ENCODE data around the gene MTPN. TPM values are rescaled to one million over a fixed set of nuclear protein-coding genes. Genes with fewer than 3 reads are reported as not detected.

Gene MTPN
- total RNA-seq, 4 donors from 2014 or later: 39.4 to 74.3 (median 62.9) TPM

GRCh38 chr7:135976312-135977006 is 700 bp downstream of the MTPN start:
- no peaks in the 10 kb centered on the region for H3K9me3 ChIP-seq
- peak overlapping the region; percentile 66 to 86 (median 82) for H3K4me3 ChIP-seq
- DNase-seq: peak in 2 of 3 donors; percentile 61 to 66
- H3K27ac ChIP-seq: peak overlapping the region; percentile 82 to 90 (median 86)
- no peaks in the 10 kb centered on the region for H3K27me3 ChIP-seq
- TF ChIP-seq POLR2A (IDR thresholded peaks at IDR 0.05): no peak
- no peak for TF ChIP-seq CTCF (IDR thresholded peaks at IDR 0.05)
- peaks cover 0 to 27% (median 6%) of the 10 kb centered on the region in 4 donors for H3K4me1 ChIP-seq
- no peaks in the 10 kb centered on the region for H3K36me3 ChIP-seq

GRCh38 chr7:135975166-135975565 is 2.0 kb downstream of the MTPN start:
- no peaks in the 10 kb centered on the region for H3K9me3 ChIP-seq
- H3K4me1 ChIP-seq: peaks cover 0 to 27% (median 6%) of the 10 kb centered on the region in 4 donors
- DNase-seq: no peak
- H3K4me3 ChIP-seq: peak overlapping the region in 1 of 4 donors; percentile 84
- H3K36me3 ChIP-seq: no peaks in the 10 kb centered on the region
- H3K27me3 ChIP-seq: no peaks in the 10 kb centered on the region
- TF ChIP-seq CTCF (IDR thresholded peaks at IDR 0.05): no peak
- TF ChIP-seq POLR2A (IDR thresholded peaks at IDR 0.05): no peak
- peak overlapping the region in 1 of 4 donors; percentile 89 for H3K27ac ChIP-seq

GRCh38 chr7:135974667-135975066 is 2.5 kb downstream of the MTPN start:
- Histone ChIP-seq H3K4me3 (no peak overlapping the region), H3K4me1 (peaks cover 0 to 27% (median 6%) of the 10 kb centered on the region in 4 donors), H3K27ac (peak overlapping the region in 2 of 4 donors; percentile 37 to 89), H3K27me3 (no peaks in the 10 kb centered on the region), H3K36me3 (no peaks in the 10 kb centered on the region), H3K9me3 (no peaks in the 10 kb centered on the region)
- no peak for DNase-seq
- TF ChIP-seq POLR2A (IDR thresholded peaks at IDR 0.05) (no peak), CTCF (IDR thresholded peaks at IDR 0.05) (no peak)

- DNase-seq: no peak
- Histone ChIP-seq H3K27me3 (no peaks in the 10 kb centered on the region), H3K4me3 (no peak overlapping the region), H3K27ac (peak overlapping the region in 2 of 4 donors; percentile 5 to 74), H3K36me3 (no peaks in the 10 kb centered on the region), H3K4me1 (peaks cover 0 to 27% (median 4%) of the 10 kb centered on the region in 4 donors), H3K9me3 (no peaks in the 10 kb centered on the region)
- TF ChIP-seq CTCF (IDR thresholded peaks at IDR 0.05) (no peak), POLR2A (IDR thresholded peaks at IDR 0.05) (no peak)
Observed at GRCh38 chr7:135971366-135971725, 5.8 kb downstream of the MTPN start.

- no peak for DNase-seq
- no peak overlapping the region for H3K4me3 ChIP-seq
- H3K27me3 ChIP-seq: no peaks in the 10 kb centered on the region
- H3K36me3 ChIP-seq: no peaks in the 10 kb centered on the region
- H3K27ac ChIP-seq: peak overlapping the region in 2 of 4 donors; percentile 5 to 74
- no peaks in the 10 kb centered on the region for H3K9me3 ChIP-seq
- H3K4me1 ChIP-seq: peaks cover 0 to 26% (median 4%) of the 10 kb centered on the region in 4 donors
- no peak for TF ChIP-seq POLR2A (IDR thresholded peaks at IDR 0.05)
- no peak for TF ChIP-seq CTCF (IDR thresholded peaks at IDR 0.05)
Observed at GRCh38 chr7:135970682-135971365, 6.3 kb downstream of the MTPN start.

All from Peyer's patch (tissue), 4 donors.